Heart left ventricle (tissue), 13 donors: ENCODE measurements around the gene LAPTM5.

Source experiments
- POLR2A ChIP-seq, 2 donors: fragments of 450-650 bp; IDR thresholded peaks; one replicate each; pipeline ENCODE4 v1.6.1; 2017; ENCODE audit warnings: antibody characterized with exemption in 2 of 2, mild to moderate bottlenecking in 2 of 2, moderate library complexity in 2 of 2
- TF ChIP-seq, protein P1 (sequence below), 12 donors: fragments of 200-600 bp; sonication (generic) in 4 of 12; IDR thresholded peaks; one replicate each; pipeline versions ENCODE4 v1.5.0 to v1.8.0; 2018 to 2022; ENCODE audit warnings: antibody characterized with exemption in 12 of 12, mild to moderate bottlenecking in 5 of 12
- donor health status: ischemic (EF 13 %, LVEDD 7.1; RV severe dilation, severe dysfunction).
- donor health status: DM: no; HTN: yes; CAD: no.
- donor health status: DM: no; HTN: no; CAD: no.
- donor health status: ischemic (EF 25% LVEDD 6.9; RV normal size, moderate dysfunction).
- donor health status: ischemic (EF 25% LVEDD 5.7; RV mildly dilated, moderate dysfunction).
- donor health status: ischemic (EF 35%, LVEDD 5.7; RV mildly dilated, moderate dysfunction).
- donor health status: nonischemic (EF 11% LVEDD 7.7; RV severe dilation, severe dysfunction).
- donor health status: DM: yes; HTN: yes; CAD: no.
- donor health status: PGD.
- donor health status: ischemic (EF 29% LVEDD 5.4; RV normal size, mild dysfunction).
- donor health status: nonischemic (EF 23%, LVEDD 6.1; RV moderate dilation, normal function).

DNA sequence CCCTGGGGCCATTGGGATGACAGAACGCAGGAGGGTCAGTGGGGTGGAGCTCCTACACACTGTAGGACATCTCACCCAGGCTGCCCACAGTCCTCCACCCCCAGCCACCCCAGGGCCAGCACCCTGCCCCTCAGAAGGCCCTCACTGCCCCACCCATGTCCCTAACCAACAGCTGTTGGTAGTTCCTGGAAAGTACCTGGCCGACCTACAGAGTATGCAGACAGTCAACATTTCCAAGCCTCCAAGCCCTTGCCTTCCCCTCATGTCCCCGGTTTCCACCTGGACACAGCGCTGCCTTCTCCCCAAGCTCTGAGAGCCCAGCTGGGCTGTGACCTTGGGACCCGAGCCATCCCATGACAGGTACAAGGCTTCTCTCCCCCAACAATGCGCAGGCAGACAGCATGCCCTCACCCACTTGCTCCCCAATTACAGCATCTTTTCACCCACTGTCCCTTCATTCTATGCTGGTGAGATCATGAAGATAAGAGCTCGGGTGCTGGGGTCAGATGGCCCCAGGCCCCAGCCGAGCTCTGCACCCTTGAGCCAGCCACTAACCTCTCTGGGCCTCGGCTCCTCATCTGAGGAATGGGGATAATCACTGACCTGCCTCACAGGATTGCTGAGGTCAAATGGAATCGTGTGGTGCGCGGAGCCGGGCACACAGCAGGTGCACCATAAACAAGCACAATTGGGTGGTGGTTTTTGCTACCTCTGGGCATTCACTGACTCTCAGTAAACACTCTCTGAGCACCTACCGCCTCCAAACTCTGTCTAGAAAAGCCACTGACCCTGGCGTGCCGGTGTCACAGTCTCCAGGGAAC, 11.2 kb downstream of the LAPTM5 start:
- TF ChIP-seq, protein P1, sequence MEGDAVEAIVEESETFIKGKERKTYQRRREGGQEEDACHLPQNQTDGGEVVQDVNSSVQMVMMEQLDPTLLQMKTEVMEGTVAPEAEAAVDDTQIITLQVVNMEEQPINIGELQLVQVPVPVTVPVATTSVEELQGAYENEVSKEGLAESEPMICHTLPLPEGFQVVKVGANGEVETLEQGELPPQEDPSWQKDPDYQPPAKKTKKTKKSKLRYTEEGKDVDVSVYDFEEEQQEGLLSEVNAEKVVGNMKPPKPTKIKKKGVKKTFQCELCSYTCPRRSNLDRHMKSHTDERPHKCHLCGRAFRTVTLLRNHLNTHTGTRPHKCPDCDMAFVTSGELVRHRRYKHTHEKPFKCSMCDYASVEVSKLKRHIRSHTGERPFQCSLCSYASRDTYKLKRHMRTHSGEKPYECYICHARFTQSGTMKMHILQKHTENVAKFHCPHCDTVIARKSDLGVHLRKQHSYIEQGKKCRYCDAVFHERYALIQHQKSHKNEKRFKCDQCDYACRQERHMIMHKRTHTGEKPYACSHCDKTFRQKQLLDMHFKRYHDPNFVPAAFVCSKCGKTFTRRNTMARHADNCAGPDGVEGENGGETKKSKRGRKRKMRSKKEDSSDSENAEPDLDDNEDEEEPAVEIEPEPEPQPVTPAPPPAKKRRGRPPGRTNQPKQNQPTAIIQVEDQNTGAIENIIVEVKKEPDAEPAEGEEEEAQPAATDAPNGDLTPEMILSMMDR (IDR thresholded peaks at IDR 0.05), result no peak
- TF ChIP-seq POLR2A (IDR thresholded peaks at IDR 0.05), result no peak
